GM12864 (cell line): ENCODE measurements around the gene RPL38.

Experiments
- DNase-seq: peaks from one replicate; pipeline ENCODE4 v3.0.0-alpha.2; 2011; ENCODE audit warnings: low read depth
- H3K4me3 ChIP-seq: 2 replicates; pipeline ENCODE4 v1.5.1; 2011; ENCODE audit warnings: mild to moderate bottlenecking, low read depth, low read length, control low read depth
- CTCF ChIP-seq: IDR thresholded peaks from 2 replicates; pipeline ENCODE4 v1.5.1; 2011; ENCODE audit warnings: low read depth, mild to moderate bottlenecking, moderate library complexity, low read length, control low read depth, inconsistent platforms; ENCODE audit errors: missing control alignments

RPL38 gene

GRCh38 chr17:74213861-74214391, 10.4 kb downstream of the RPL38 start:
- no peak for DNase-seq
- TF ChIP-seq CTCF: no peak
- peak overlapping the region; percentile 54 for H3K4me3 ChIP-seq

DNA sequence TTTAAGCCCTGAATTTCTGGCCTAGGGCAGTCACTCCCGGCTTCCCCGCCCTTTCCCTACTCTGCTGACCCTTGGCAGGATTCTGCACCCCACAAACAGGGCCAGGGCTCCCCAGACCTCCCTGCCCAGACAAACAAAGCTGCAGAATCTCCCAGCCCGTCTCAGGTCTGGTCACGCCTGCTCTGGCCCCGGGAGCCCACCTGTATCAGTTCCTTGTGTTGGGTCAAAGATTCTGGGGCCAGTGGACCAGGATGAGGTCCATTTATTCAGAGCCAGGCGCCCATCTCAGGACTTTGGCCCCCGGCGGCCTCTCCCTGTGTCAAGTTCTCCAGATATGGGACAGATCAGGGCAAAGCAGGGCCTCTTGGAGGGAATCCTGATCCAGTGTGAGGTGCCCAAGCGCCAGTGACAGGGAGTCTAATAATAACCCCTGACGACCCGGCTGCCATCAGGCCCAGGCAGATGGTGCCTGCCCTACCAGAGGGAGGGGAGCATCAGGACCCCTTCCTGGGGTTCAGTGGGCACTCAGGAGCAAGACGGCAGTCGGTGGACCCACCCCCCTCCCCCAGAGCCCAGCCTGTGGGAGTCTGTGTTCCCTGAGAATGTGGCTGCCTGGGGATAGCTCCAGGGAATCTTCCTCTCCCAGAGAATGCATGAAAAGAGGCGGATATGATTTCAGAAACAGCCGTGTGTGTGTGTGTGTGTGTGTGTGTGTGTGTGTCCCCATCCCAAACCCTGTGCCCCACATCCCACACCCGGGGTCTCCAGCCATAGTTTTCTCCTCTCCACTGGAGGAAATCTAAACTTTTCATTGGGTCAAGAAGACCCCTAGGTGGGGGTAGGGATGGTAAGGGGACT, 11.2 kb downstream of the RPL38 start:
- no peak for TF ChIP-seq CTCF
- H3K4me3 ChIP-seq: 0 out of 2 replicates have a peak overlapping the region, but pooled peaks have one; percentile 54
- no peak for DNase-seq

- no peak overlapping the region for H3K4me3 ChIP-seq
- DNase-seq: no peak
- TF ChIP-seq CTCF: no peak
Measured at GRCh38 chr17:74215342-74215727, 11.9 kb downstream of the RPL38 start.

- DNase-seq: no peak
- no peak overlapping the region for H3K4me3 ChIP-seq
- TF ChIP-seq CTCF: no peak
Measured at GRCh38 chr17:74216505-74216904, 13.0 kb downstream of the RPL38 start.

DNA sequence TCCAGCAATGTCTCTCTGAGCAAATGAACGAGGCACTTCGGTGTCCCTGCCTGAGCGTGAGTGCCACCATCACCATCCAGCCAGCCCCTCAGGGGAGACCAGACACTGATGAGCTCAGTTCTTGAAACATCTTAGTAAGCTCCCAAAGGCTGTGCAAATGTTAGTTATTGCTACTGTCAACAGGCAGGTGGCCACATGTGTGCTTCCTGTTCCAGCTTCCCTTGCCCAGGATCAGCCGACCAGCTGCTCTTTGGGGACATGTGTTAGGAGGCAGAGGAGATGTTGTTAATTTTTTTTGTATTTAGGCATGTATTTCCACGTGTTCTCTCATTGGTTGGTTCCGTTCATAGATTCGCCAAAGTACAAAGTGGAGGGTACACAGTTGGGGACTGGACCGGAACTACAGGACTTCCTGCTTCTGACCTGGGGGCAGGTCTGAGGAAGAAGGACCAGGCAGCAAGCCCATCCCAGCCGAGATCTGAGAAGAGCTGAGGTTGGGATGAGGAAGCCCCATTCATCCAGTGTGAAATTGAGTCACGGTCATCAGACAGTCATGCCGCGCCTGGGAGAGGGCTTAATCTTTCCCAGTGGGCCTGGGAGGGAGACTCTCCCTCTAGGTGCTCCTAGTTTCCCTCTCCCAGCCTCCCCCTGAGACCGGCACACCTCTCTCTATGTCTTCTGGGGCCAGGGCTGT, 13.7 kb downstream of the RPL38 start:
- no peak for TF ChIP-seq CTCF
- no peak for DNase-seq
- no peak overlapping the region for H3K4me3 ChIP-seq

- DNase-seq: no peak
- TF ChIP-seq CTCF: no peak
- H3K4me3 ChIP-seq: no peak overlapping the region
Measured at GRCh38 chr17:74217888-74218287, 14.4 kb downstream of the RPL38 start.
